NCI-H345 treated with DMSO at 0.1 percent for 48 hours (cell line): ENCODE data around the gene CARD11.
"Not testable (repeated sequence)": the region's sequence is repeated elsewhere in the genome, so short reads cannot be mapped to it uniquely, and the experiment has no call there.

Experiments used
- DNase-seq: peaks from one replicate; lab custom pipeline; 2025; ENCODE audit not compliant: unreplicated experiment; lab: John Stamatoyannopoulos, UW

CARD11 gene

GRCh38 chr7:2928613-2929311, 114.9 kb downstream of the CARD11 start:
- peak; percentile 39 for DNase-seq

- DNase-seq: no peak
Measured at GRCh38 chr7:2928256-2928612, 115.4 kb downstream of the CARD11 start.

GRCh38 chr7:2927592-2927991, 116.1 kb downstream of the CARD11 start:
- DNase-seq: no peak

- DNase-seq: no peak
Measured at GRCh38 chr7:2926896-2927405, 116.7 kb downstream of the CARD11 start.

DNA sequence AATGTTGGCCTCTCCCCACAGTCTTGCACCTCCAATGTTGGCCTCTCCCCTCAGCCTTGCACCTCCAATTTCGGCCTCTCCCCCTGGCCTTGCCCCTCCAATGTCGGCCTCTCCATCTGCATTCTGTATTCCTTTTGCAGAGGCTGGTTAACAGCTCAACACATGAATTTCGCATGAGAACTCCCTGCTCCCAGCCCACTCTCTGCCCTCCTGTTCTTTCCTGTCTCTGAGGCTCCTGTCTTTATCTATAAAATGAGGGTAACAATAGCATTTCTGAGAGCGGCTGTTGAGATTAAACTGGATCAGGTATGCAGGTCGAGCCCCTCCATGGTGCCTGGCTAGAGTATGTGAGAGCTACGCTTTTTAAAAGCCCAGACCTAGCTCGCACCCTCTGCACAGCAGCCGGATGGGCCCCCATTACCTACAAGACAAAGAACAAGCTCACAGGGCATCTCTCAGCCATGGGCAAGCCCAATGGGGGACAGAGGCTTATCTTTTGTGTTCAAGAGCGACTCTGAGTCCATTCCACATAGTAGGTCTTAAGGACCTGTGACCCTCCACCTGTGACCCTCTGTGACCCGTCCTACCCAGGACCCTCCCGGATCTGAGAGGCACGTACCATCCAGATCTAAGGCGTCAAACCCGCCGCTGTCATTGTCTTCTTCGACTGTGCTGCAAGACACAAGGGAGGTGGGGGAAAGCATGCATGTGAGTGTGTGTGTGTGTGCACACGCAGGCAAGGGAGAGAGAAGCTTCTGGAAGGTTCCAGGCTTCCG, 117.4 kb downstream of the CARD11 start:
- no peak for DNase-seq

GRCh38 chr7:2924866-2925840, 118.5 kb downstream of the CARD11 start:
- DNase-seq: no peak

DNA sequence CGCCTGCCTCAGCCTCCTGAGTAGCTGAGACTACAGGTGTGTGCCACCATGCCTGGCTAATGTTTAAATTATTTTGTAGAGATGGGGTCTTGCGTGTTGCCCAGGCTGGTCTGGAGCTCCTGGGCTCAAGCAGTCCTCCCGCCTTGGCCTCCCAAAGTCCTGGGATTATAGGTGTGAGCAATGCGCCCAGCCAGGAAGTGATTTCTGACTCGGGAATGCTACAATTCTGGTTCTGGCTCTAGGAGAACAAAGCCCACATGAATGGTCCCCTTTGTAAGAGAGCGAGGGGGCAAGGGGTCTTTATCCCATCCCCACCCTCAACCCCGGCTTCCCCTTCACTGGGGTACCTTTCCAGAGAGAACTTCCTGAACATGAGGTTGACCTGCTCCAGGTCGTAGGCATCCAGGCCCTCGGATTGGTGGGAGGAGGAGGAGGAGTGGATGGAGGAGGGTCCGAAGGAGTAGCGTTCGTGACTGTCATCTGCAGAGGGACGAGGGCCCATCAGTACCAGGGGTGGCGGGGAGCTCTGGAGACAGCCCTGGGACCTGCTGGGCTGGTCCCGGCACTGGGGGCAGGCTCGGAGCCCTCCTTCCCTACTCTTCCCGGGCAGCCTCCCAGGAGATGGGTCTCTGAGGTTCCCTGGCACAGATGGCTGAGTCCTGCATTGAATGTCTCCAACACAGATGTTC, 119.6 kb downstream of the CARD11 start:
- no peak for DNase-seq

DNA sequence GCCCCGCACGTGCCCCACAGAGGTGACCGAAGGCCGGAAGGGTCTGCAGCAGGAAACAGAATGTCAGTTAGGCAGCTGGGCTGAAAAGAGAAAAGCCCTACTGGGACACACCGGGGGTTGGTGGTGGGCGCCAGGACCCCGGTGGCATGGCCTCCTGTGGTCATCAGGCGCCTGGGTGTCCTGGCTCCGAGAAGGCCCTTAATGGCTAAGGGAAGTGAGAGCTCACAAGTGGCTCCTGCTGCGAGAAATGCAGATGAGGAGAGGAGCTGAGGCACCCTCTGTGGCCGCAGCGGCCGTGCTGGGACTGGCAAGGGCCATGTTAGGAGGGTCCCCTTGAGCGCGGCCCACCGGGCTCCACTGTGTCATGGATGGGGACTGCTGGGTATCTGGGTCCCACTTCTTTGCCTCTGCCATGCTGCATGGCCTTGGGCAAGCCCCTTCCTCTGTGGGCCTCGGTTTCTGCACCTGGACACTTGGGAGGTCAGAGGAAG, 120.3 kb downstream of the CARD11 start:
- DNase-seq: no peak

- no peak for DNase-seq
Measured at GRCh38 chr7:2922866-2923265, 120.8 kb downstream of the CARD11 start.

DNA sequence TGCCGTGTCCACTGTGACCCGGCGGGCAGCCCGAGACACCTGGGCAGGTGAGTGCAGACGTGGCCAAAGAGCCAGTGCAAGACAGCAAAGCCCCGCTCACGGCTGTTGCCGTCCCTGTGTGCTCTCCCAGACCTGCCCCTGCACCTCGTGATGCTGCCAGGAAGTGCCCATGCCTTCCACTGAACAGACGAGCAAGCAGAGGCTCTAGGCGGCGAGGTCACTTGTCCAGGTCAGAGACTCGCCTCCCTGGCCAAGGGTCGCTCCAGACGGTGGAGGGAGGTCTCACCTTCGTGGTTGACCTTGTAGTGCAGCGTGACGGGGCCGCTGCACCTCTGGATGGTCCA, 121.3 kb downstream of the CARD11 start:
- DNase-seq: no peak

- no peak for DNase-seq
Measured at GRCh38 chr7:2921653-2922347, 121.9 kb downstream of the CARD11 start.

GRCh38 chr7:2920956-2921652, 122.6 kb downstream of the CARD11 start:
- DNase-seq: no peak

DNA sequence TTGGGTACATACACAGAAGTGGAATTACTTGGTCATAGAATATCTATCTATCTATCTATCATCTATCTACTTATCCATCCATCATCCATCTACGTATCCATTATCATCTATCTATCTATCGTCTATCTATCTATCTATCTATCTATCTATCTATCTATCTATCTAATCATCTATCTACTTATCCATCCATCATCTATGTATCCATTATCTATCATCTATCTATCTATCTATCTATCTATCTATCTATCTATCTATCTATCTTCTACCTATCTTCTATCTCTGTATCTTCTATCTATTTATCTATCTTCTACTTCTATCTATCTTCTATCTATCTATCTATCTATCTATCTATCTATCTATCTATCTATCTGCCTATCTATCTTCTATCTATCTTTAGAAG, 123.2 kb downstream of the CARD11 start:
- DNase-seq: not testable (repeated sequence)

- DNase-seq: no peak
Measured at GRCh38 chr7:2920041-2920440, 123.6 kb downstream of the CARD11 start.

DNA sequence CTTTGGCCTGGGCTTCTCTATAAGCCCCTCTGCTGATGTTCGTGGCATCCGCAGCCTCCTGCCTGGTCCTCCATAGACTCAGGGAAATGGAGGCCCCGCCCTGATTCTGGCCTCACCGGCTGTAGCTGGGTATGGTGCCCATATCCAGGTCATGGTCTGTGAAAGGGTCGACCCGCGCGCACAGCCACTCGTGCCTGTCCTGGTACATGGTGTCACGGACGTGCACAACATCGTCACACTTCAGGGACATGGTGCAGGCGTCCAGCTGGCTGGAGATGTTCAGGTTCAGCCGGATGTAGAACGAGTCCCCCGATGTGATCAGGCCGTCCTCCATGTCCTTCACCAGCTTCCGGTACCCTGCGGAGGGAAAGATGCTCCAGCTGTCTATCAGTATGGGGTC, 124.4 kb downstream of the CARD11 start:
- no peak for DNase-seq

- DNase-seq: no peak
Measured at GRCh38 chr7:2918406-2918805, 125.3 kb downstream of the CARD11 start.

DNA sequence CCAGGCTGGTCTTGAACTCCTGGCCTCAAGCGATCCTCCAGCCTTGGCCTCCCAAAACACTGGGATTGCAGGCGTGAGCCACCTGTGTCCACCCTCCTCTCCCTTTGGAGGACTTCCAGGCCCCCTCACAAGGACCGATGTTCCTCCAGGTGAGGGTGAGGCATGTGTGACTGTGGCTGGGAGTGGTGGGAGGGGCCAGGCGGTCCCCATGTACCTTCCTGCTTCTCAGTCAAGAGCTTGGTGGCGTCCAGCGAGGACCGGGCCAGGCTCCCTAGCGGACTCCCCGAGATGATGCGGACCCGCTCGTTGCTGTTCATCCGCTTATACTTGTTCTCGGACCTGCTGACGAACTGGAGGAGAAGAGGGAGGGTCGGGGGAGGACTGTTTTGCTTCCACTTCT, 128.6 kb downstream of the CARD11 start:
- DNase-seq: no peak

DNA sequence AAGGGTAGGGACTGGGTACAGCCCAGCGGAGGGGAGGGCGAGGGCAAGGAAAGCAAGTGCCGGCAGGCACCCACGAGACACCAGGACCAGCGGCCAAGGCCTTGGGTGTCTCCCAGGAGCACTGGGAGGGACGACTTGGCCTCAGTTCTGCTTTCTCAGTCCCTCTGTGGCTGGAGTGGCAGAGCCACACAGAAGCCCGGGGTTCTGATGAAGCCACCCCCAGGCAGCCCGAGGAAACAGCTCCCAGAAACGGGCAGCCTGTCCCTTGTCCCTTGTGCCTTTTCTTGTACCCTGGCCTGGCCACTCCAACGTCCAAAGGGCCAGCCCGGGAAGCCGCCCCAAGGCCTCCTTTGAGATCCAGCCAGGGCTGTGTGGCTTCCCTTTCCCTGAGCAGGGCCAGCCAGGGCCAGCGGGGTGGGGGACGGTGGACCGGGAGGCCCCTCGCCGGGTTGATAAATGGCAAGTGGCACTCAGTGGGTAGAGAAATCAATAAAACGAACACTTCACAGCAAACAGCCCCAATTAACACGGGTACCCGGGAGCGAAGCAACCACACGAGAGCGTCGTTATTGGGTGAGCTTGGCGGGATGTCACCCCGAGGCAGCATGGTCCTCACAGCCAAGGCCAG, 129.8 kb downstream of the CARD11 start:
- peak; percentile 62 for DNase-seq
